ENCODE data around the gene IQCH.

GRCh38 chr15:67241132-67241855 lies 13.3 kb upstream of the IQCH start:
- TF ChIP-seq, protein P1, sequence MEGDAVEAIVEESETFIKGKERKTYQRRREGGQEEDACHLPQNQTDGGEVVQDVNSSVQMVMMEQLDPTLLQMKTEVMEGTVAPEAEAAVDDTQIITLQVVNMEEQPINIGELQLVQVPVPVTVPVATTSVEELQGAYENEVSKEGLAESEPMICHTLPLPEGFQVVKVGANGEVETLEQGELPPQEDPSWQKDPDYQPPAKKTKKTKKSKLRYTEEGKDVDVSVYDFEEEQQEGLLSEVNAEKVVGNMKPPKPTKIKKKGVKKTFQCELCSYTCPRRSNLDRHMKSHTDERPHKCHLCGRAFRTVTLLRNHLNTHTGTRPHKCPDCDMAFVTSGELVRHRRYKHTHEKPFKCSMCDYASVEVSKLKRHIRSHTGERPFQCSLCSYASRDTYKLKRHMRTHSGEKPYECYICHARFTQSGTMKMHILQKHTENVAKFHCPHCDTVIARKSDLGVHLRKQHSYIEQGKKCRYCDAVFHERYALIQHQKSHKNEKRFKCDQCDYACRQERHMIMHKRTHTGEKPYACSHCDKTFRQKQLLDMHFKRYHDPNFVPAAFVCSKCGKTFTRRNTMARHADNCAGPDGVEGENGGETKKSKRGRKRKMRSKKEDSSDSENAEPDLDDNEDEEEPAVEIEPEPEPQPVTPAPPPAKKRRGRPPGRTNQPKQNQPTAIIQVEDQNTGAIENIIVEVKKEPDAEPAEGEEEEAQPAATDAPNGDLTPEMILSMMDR (conservative IDR thresholded peaks at IDR 0.05; ENCODE audit: low read depth, low read length), result no peak
- no peak for TF ChIP-seq EZH2 (IDR thresholded peaks at IDR 0.05; ENCODE audit: low read length, unreplicated experiment)

Measured in PC-3 (cell line).